H1 (cell line): ENCODE results near the gene MXRA7. TPM values are rescaled to one million over a fixed set of nuclear protein-coding genes. Genes with fewer than 3 reads are reported as not detected.

Experiments used
- CTCF ChIA-PET: fragments of 300-600 bp; sonication (Branson Sonifier 250); formaldehyde crosslinking; loops from one replicate; lab custom pipeline; 2021; ENCODE audit not compliant: partially characterized antibody; lab: Charles Lee
- POLR2A ChIA-PET: fragments of 300-600 bp; sonication (Branson Sonifier 250); formaldehyde crosslinking; loops from one replicate; lab custom pipeline; 2021; ENCODE audit warnings: inconsistent platforms; ENCODE audit not compliant: partially characterized antibody; lab: Charles Lee
- DNase-seq, 2 experiments: peaks; one replicate each; pipeline versions ENCODE4 v3.0.0 to v3.0.0-alpha.2; 2010 to 2022; ENCODE audit warnings: low spot score in 2 of 2, low read depth in 1 of 2, mixed read lengths in 1 of 2
- FAIRE-seq: peaks from 2 replicates; lab custom pipeline; 2011; peaks lifted over from hg19 to GRCh38; lab: Jason Lieb, UNC
- H2AFZ ChIP-seq: 2 replicates; pipeline ENCODE4 v1.8.1; 2012; ENCODE audit warnings: low read length, inconsistent platforms
- H2AK5ac ChIP-seq: 2 replicates; pipeline ENCODE4 v1.6.1; 2013; ENCODE audit warnings: low read depth, low read length
- H2BK120ac ChIP-seq: replicated peaks from 2 replicates; pipeline ENCODE3; 2013; ENCODE audit warnings: low read depth, low read length, inconsistent platforms
- H2BK12ac ChIP-seq: 2 replicates; pipeline ENCODE4 v1.6.1; 2013; ENCODE audit warnings: low read depth, low read length
- H2BK15ac ChIP-seq: 2 replicates; pipeline ENCODE4 v1.6.1; 2013; ENCODE audit warnings: low read length
- H2BK20ac ChIP-seq: 2 replicates; pipeline ENCODE4 v1.6.1; 2013; ENCODE audit warnings: low read length
- H2BK5ac ChIP-seq: 2 replicates; pipeline ENCODE4 v1.6.1; 2013; ENCODE audit warnings: low read depth, low read length
- H3K14ac ChIP-seq: 2 replicates; pipeline ENCODE4 v1.6.1; 2013; ENCODE audit warnings: inconsistent platforms; ENCODE audit not compliant: insufficient read length
- H3K18ac ChIP-seq: 2 replicates; pipeline ENCODE4 v1.6.1; 2013; ENCODE audit warnings: low read length; ENCODE audit errors: extremely low read depth
- H3K23ac ChIP-seq: 2 replicates; pipeline ENCODE4 v1.6.1; 2013; ENCODE audit warnings: inconsistent platforms; ENCODE audit not compliant: insufficient read length
- H3K23me2 ChIP-seq: 2 replicates; pipeline ENCODE4 v1.6.1; 2013; ENCODE audit warnings: low read depth, low read length
- H3K27ac ChIP-seq: 2 replicates; pipeline ENCODE4 v1.6.1; 2011; ENCODE audit warnings: low read depth, low read length, inconsistent platforms
- H3K27me3 ChIP-seq, 4 experiments: replicated peaks in 1 of 4; 1 replicate in 1 of 4; 2 replicates in 3 of 4; pipeline versions ENCODE4 v1.6.1 to v1.8.1; 2011 to 2013; ENCODE audit warnings: low read length in 3 of 4, mild to moderate bottlenecking in 3 of 4, inconsistent platforms in 2 of 4, mixed read lengths in 2 of 4, moderate library complexity in 1 of 4; ENCODE audit not compliant: control insufficient read depth in 3 of 4, insufficient read depth in 3 of 4; ENCODE audit errors: extremely low read depth in 1 of 4
- H3K36me3 ChIP-seq, 4 experiments: 2 replicates each; pipeline versions ENCODE4 v1.6.1 to v1.8.1; 2011 to 2013; ENCODE audit warnings: mild to moderate bottlenecking in 4 of 4, low read length in 3 of 4, moderate library complexity in 2 of 4, control low read depth in 1 of 4, inconsistent platforms in 1 of 4; ENCODE audit not compliant: insufficient read depth in 4 of 4, control insufficient read depth in 2 of 4
- H3K4ac ChIP-seq: replicated peaks from 2 replicates; pipeline ENCODE3; 2013; ENCODE audit warnings: low read length, low read depth, mixed read lengths, inconsistent platforms; ENCODE audit not compliant: insufficient read length
- H3K4me1 ChIP-seq, 4 experiments: replicated peaks in 1 of 4; 1 replicate in 1 of 4; 2 replicates in 3 of 4; pipeline versions ENCODE4 v1.6.1 to v1.8.1; 2011 to 2013; ENCODE audit warnings: low read length in 3 of 4, inconsistent platforms in 2 of 4, mixed read lengths in 1 of 4; ENCODE audit not compliant: insufficient read depth in 4 of 4, control insufficient read depth in 3 of 4
- H3K4me2 ChIP-seq, 2 experiments: 2 replicates each; pipeline versions ENCODE4 v1.6.1 to v1.8.1; 2011 to 2013; ENCODE audit warnings: low read depth in 2 of 2, low read length in 2 of 2, control low read depth in 1 of 2, inconsistent platforms in 1 of 2, mild to moderate bottlenecking in 1 of 2; ENCODE audit not compliant: insufficient read depth in 1 of 2
- H3K4me3 ChIP-seq, 4 experiments: fragments of 200-600, 300-600 bp in 1 of 4; sonication (generic), shearing (Covaris generic), sonication (Bioruptor Twin) in 1 of 4; 2 replicates each; pipeline versions ENCODE4 v1.5.1 to v1.8.1; 2011 to 2016; ENCODE audit warnings: low read length in 4 of 4, low read depth in 3 of 4, control low read depth in 2 of 4, inconsistent platforms in 2 of 4, mild to moderate bottlenecking in 2 of 4, mixed read lengths in 1 of 4, moderate library complexity in 1 of 4; ENCODE audit not compliant: insufficient read depth in 2 of 4; ENCODE audit errors: extremely low read depth in 1 of 4
- H3K56ac ChIP-seq: replicated peaks from 2 replicates; pipeline ENCODE3; 2013; ENCODE audit warnings: low read depth, mild to moderate bottlenecking, mixed read lengths, low read length, inconsistent platforms; ENCODE audit not compliant: insufficient read length
- H3K79me1 ChIP-seq: 2 replicates; pipeline ENCODE4 v1.6.1; 2013; ENCODE audit warnings: low read depth, low read length, control low read depth
- H3K79me2 ChIP-seq, 2 experiments: 2 replicates each; pipeline versions ENCODE4 v1.6.1 to v1.8.1; 2012 to 2013; ENCODE audit warnings: low read length in 2 of 2, mild to moderate bottlenecking in 2 of 2, inconsistent platforms in 1 of 2; ENCODE audit not compliant: insufficient read depth in 2 of 2, control insufficient read depth in 1 of 2
- H3K9ac ChIP-seq, 4 experiments: replicated peaks in 1 of 4; 1 replicate in 1 of 4; 2 replicates in 3 of 4; pipeline versions ENCODE4 v1.6.1 to v1.8.1; 2011 to 2013; ENCODE audit warnings: low read depth in 3 of 4, low read length in 3 of 4, control low read depth in 2 of 4, mild to moderate bottlenecking in 2 of 4, moderate library complexity in 2 of 4, inconsistent platforms in 1 of 4; ENCODE audit errors: extremely low read depth in 1 of 4
- H3K9me3 ChIP-seq, 2 experiments: 2 replicates each; pipeline versions ENCODE4 v1.6.1 to v1.8.1; 2012 to 2013; ENCODE audit warnings: mild to moderate bottlenecking in 2 of 2, moderate library complexity in 2 of 2, control low read depth in 1 of 2, inconsistent platforms in 1 of 2, low read depth in 1 of 2, low read length in 1 of 2, mixed read lengths in 1 of 2; ENCODE audit not compliant: insufficient read depth in 2 of 2
- H4K20me1 ChIP-seq, 2 experiments: replicated peaks in 1 of 2; 2 replicates each; pipeline versions ENCODE3 to v1.8.1; 2011 to 2013; ENCODE audit warnings: inconsistent platforms in 2 of 2, low read length in 2 of 2, mild to moderate bottlenecking in 1 of 2; ENCODE audit not compliant: insufficient read depth in 2 of 2, control insufficient read depth in 1 of 2
- H4K5ac ChIP-seq: 2 replicates; pipeline ENCODE4 v1.6.1; 2013; ENCODE audit warnings: low read length, low read depth, mixed read lengths, inconsistent platforms; ENCODE audit not compliant: insufficient read length
- H4K8ac ChIP-seq: 2 replicates; pipeline ENCODE4 v1.8.0; 2013; ENCODE audit warnings: mild to moderate bottlenecking, moderate library complexity, low read length, inconsistent platforms; ENCODE audit not compliant: insufficient read depth; ENCODE audit errors: extremely low read depth
- H4K91ac ChIP-seq: replicated peaks from 2 replicates; pipeline ENCODE3; 2013; ENCODE audit warnings: low read length, mixed read lengths, inconsistent platforms; ENCODE audit not compliant: insufficient read length
- BACH1 ChIP-seq: IDR thresholded peaks from 2 replicates; pipeline ENCODE4 v1.6.1; 2012; ENCODE audit warnings: low read length, improper control_type of control experiment
- CBX8 ChIP-seq: fragments of 300-800, 300-1000 bp; sonication (generic); IDR thresholded peaks from 2 replicates; pipeline ENCODE4 v1.7.1; 2016; ENCODE audit warnings: low read depth, low read length, borderline replicate concordance
- CREB1 ChIP-seq: IDR thresholded peaks from 2 replicates; pipeline ENCODE4 v1.6.1; 2012; ENCODE audit warnings: inconsistent platforms
- GTF2F1 ChIP-seq: IDR thresholded peaks from 2 replicates; pipeline ENCODE4 v1.6.1; 2012; ENCODE audit warnings: low read depth, low read length, improper control_type of control experiment, borderline replicate concordance
- RNF2 ChIP-seq: fragments of 200-900, 300-1000 bp; sonication (generic); IDR thresholded peaks from 2 replicates; pipeline ENCODE4 v1.7.1; 2016; ENCODE audit warnings: borderline replicate concordance, low read depth, mild to moderate bottlenecking, antibody characterized with exemption, low read length; ENCODE audit not compliant: poor library complexity, severe bottlenecking; ENCODE audit errors: missing control alignments
- SP4 ChIP-seq: IDR thresholded peaks from 2 replicates; pipeline ENCODE4 v1.6.1; 2012; ENCODE audit warnings: low read length, inconsistent platforms
- SRF ChIP-seq: IDR thresholded peaks from 2 replicates; pipeline ENCODE4 v1.6.1; 2011; ENCODE audit warnings: mild to moderate bottlenecking, low read depth, low read length, moderate library complexity
- YY1 ChIP-seq: IDR thresholded peaks from 2 replicates; pipeline ENCODE4 v1.6.1; 2011; ENCODE audit warnings: low read depth, mild to moderate bottlenecking, low read length
- ZNF274 ChIP-seq: IDR thresholded peaks from 2 replicates; pipeline ENCODE4 v1.7.0; 2012; ENCODE audit warnings: low read length, borderline replicate concordance; ENCODE audit errors: extremely low read depth
- WGBS, 2 experiments: shearing (Covaris generic) in 1 of 2; methylation state at CpG; one replicate each; pipeline versions ENCODE4 v1.1.6 to v1.1.7; 2013 to 2015; ENCODE audit warnings: low lambda C conversion rate in 2 of 2, mixed read lengths in 2 of 2, inconsistent platforms in 1 of 2, low coverage in 1 of 2, missing lambda C conversion rate in 1 of 2; ENCODE audit not compliant: insufficient replicate concordance in 2 of 2, insufficient coverage in 1 of 2, insufficient read length in 1 of 2; ENCODE audit errors: extremely low coverage in 1 of 2, missing lambda C conversion rate in 1 of 2; 5-methylcytosine and 5-hydroxymethylcytosine counted together
- polyA plus RNA-seq, 7 experiments: library from polyadenylated mRNA; depleted of rRNA in 3 of 7; stranded (reverse) in 5 of 7; unstranded in 2 of 7; fragments of >200 nt in 5 of 7; fragments of 200-250 nt in 2 of 7; gene quantifications; 1 replicate in 5 of 7; 2 replicates in 1 of 7; 4 replicates in 1 of 7; pipeline versions ENCODE4 v1.2.1 to v1.2.3, GENCODE V29; 2011 to 2013; ENCODE audit warnings: missing spikeins in 2 of 7, mixed read lengths in 2 of 7
- total RNA-seq: library from RNA; stranded (reverse); fragmentation: NEBNext Ultra II Directional; extraction: Animal tissue kit (Norgen Biotek cat#: 25700); gene quantifications from 2 replicates; pipeline ENCODE4 v1.2.1, GENCODE V29; 2021
- TF ChIP-seq, protein P1 (sequence below): IDR thresholded peaks from 2 replicates; pipeline ENCODE4 v1.6.1; 2012; ENCODE audit warnings: inconsistent platforms

Gene MXRA7
- total and polyA plus RNA-seq, 2 of the 8 experiments (the other 6 are each of a cell fraction or from before 2014, with no cell fraction given) = 17.8 to 26.6 TPM

DNA sequence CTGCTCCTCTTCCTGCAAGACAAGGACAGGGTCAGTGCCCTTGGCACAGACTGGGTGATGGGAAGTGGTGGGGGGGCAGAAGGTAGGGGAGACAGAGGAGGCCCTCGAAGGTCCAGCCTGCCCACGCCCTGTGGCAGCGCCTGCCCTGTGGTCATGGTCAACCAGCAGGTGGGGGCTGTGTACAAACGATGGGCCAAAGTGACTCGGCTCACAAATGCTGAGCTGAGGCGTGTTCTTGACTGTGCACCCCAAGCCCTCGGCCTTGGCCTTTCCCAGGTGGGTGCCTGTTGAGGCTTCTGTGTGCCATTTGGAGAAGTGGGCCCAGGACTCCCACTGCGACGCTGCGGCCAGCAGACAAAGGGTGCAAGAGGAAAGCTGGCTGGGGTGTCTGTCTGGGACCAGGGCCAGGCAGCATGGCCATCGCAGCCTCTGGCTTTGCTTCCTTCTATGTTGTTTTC lies 22.6 kb downstream of the MXRA7 start:
- Histone ChIP-seq H3K56ac (no peak overlapping the region), H3K4me2 (no peak overlapping the region), H2AFZ (no peak overlapping the region), H3K36me3 (no peaks in the 10 kb centered on the region), H3K4me3 (no peak overlapping the region), H3K23ac (no peak overlapping the region), H2BK20ac (no peak overlapping the region), H2AK5ac (no peak overlapping the region), H4K8ac (no peak overlapping the region), H3K4ac (no peak overlapping the region), H3K9me3 (no peaks in the 10 kb centered on the region), H3K79me2 (no peaks in the 10 kb centered on the region), H2BK120ac (no peak overlapping the region), H4K5ac (no peak overlapping the region), H2BK15ac (no peak overlapping the region), H3K79me1 (no peaks in the 10 kb centered on the region), H3K27ac (no peak overlapping the region), H2BK5ac (no peak overlapping the region), H3K9ac (no peak overlapping the region), H2BK12ac (no peak overlapping the region), H4K20me1 (peaks cover 0 to 2% of the 10 kb centered on the region in 2 experiments), H3K23me2 (no peaks in the 10 kb centered on the region), H4K91ac (no peak overlapping the region), H3K4me1 (peaks cover 0 to 21% (median 11%) of the 10 kb centered on the region in 4 experiments; a peak in 6 of 7 replicates), H3K14ac (no peak overlapping the region), H3K18ac (no peak overlapping the region), H3K27me3 (no peaks in the 10 kb centered on the region; a peak in 1 of 7 replicates)
- TF ChIP-seq CBX8 (no peak), YY1 (no peak), GTF2F1 (no peak), RNF2 (no peak), SRF (no peak), CREB1 (no peak), SP4 (no peak), ZNF274 (no peak), BACH1 (no peak)
- TF ChIP-seq, protein P1, sequence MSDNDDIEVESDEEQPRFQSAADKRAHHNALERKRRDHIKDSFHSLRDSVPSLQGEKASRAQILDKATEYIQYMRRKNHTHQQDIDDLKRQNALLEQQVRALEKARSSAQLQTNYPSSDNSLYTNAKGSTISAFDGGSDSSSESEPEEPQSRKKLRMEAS = no peak
- POLR2A ChIA-PET = interaction anchor here (0.8 to 2.7 kb wide), 3 partner anchors 17 to 117 kb away, joined by 3 to 12 read pairs (median 3); no protein-coding TSS in a partner anchor
- no peak for DNase-seq
- no peak for FAIRE-seq
- CTCF ChIA-PET = interaction anchor here (0.9 to 13.1 kb wide), 7 partner anchors 10 to 64 kb away, joined by 3 to 155 read pairs (median 4); partner anchors contain the start of genes JMJD6, METTL23 and MXRA7
- 90% methylated on average over 11 of the region's 11 CpGs; no CpG with 5 or more reads in 1 of the 2 experiments for WGBS, 2 experiments
